Mesenchymal stem cell (in vitro differentiated cells and primary cell): ENCODE data around the gene MEOX1.
A peak's percentile ranks its signal among the peaks of the same experiment; 100 is the strongest.

Experiments
- DNase-seq: peaks from one replicate; pipeline ENCODE4 v3.0.0-alpha.2; 2013
- H2AFZ ChIP-seq: one replicate; pipeline ENCODE4 v1.6.1; 2013; ENCODE audit warnings: low read depth, mild to moderate bottlenecking, control low read depth, inconsistent platforms, low read length, moderate library complexity
- H2AK5ac ChIP-seq: 2 replicates; pipeline ENCODE4 v1.6.1; 2013; ENCODE audit warnings: low read length, moderate library complexity, mild to moderate bottlenecking, inconsistent platforms; ENCODE audit not compliant: severe bottlenecking
- H2BK120ac ChIP-seq: one replicate; pipeline ENCODE4 v1.6.1; 2013; ENCODE audit warnings: low read depth, mild to moderate bottlenecking, inconsistent platforms, low read length, moderate library complexity
- H2BK12ac ChIP-seq, 2 experiments: one replicate each; pipeline ENCODE4 v1.6.1; 2013; ENCODE audit warnings: inconsistent platforms in 2 of 2, low read length in 2 of 2, mild to moderate bottlenecking in 2 of 2, moderate library complexity in 2 of 2, control low read depth in 1 of 2
- H2BK15ac ChIP-seq: one replicate; pipeline ENCODE4 v1.6.1; 2013; ENCODE audit warnings: mild to moderate bottlenecking, low read depth, inconsistent platforms; ENCODE audit not compliant: poor library complexity, severe bottlenecking
- H2BK5ac ChIP-seq: 2 replicates; pipeline ENCODE4 v1.6.1; 2013; ENCODE audit warnings: low read depth, mild to moderate bottlenecking, low read length, control low read depth, inconsistent platforms; ENCODE audit not compliant: poor library complexity, severe bottlenecking
- H3K14ac ChIP-seq, 2 experiments: one replicate each; pipeline ENCODE4 v1.6.1; 2013; ENCODE audit warnings: inconsistent platforms in 2 of 2, low read length in 2 of 2, control low read depth in 1 of 2, mild to moderate bottlenecking in 1 of 2, moderate library complexity in 1 of 2
- H3K18ac ChIP-seq, 2 experiments: one replicate each; pipeline ENCODE4 v1.6.1; 2013; ENCODE audit warnings: inconsistent platforms in 2 of 2, low read length in 2 of 2, control low read depth in 1 of 2, low read depth in 1 of 2, mild to moderate bottlenecking in 1 of 2
- H3K23ac ChIP-seq, 2 experiments: one replicate each; pipeline ENCODE4 v1.6.1; 2013; ENCODE audit warnings: inconsistent platforms in 2 of 2, low read length in 2 of 2, mild to moderate bottlenecking in 2 of 2, moderate library complexity in 2 of 2, control low read depth in 1 of 2
- H3K27ac ChIP-seq: 2 replicates; pipeline ENCODE4 v1.5.1; 2013; ENCODE audit warnings: mild to moderate bottlenecking, moderate library complexity, low read length, control low read depth, inconsistent platforms; ENCODE audit not compliant: poor library complexity, severe bottlenecking
- H3K27me3 ChIP-seq, 2 experiments: 2 replicates each; pipeline versions ENCODE4 v1.6.1 to v1.7.0; 2013; ENCODE audit warnings: low read length in 2 of 2, mild to moderate bottlenecking in 2 of 2, moderate library complexity in 2 of 2, control low read depth in 1 of 2, inconsistent platforms in 1 of 2; ENCODE audit not compliant: control insufficient read depth in 1 of 2, insufficient read depth in 1 of 2
- H3K36me3 ChIP-seq, 2 experiments: 2 replicates each; pipeline versions ENCODE4 v1.6.1 to v1.7.0; 2013; ENCODE audit warnings: low read length in 2 of 2, control low read depth in 1 of 2, inconsistent platforms in 1 of 2, low read depth in 1 of 2, mild to moderate bottlenecking in 1 of 2; ENCODE audit not compliant: insufficient read depth in 2 of 2, control insufficient read depth in 1 of 2
- H3K4ac ChIP-seq, 2 experiments: one replicate each; pipeline ENCODE4 v1.6.1; 2013; ENCODE audit warnings: inconsistent platforms in 2 of 2, low read length in 2 of 2, mild to moderate bottlenecking in 2 of 2, moderate library complexity in 2 of 2, control low read depth in 1 of 2, low read depth in 1 of 2
- H3K4me1 ChIP-seq: 2 replicates; pipeline ENCODE4 v1.6.1; 2013; ENCODE audit warnings: low read depth, low read length, control low read depth; ENCODE audit not compliant: control insufficient read depth, insufficient read depth
- H3K4me2 ChIP-seq: 2 replicates; pipeline ENCODE4 v1.6.1; 2013; ENCODE audit warnings: low read length, mild to moderate bottlenecking, inconsistent platforms; ENCODE audit not compliant: poor library complexity, severe bottlenecking
- H3K4me3 ChIP-seq, 2 experiments: 2 replicates each; pipeline versions ENCODE4 v1.5.1 to v1.7.0; 2013; ENCODE audit warnings: low read length in 2 of 2, mild to moderate bottlenecking in 2 of 2, control low read depth in 1 of 2, low read depth in 1 of 2; ENCODE audit not compliant: insufficient read depth in 1 of 2
- H3K79me1 ChIP-seq: replicated peaks from 2 replicates; pipeline ENCODE4 v1.6.1; 2013; ENCODE audit warnings: mild to moderate bottlenecking, control low read depth, low read length, inconsistent platforms; ENCODE audit not compliant: poor library complexity, severe bottlenecking
- H3K9ac ChIP-seq: 2 replicates; pipeline ENCODE4 v1.7.0; 2013; ENCODE audit warnings: mild to moderate bottlenecking, low read length, moderate library complexity
- H3K9me3 ChIP-seq: 2 replicates; pipeline ENCODE4 v1.7.0; 2013; ENCODE audit warnings: mild to moderate bottlenecking, low read length; ENCODE audit not compliant: control insufficient read depth
- H4K8ac ChIP-seq: one replicate; pipeline ENCODE4 v1.6.1; 2013; ENCODE audit warnings: inconsistent platforms, mild to moderate bottlenecking, low read length, moderate library complexity
- H4K91ac ChIP-seq: one replicate; pipeline ENCODE4 v1.6.1; 2013; ENCODE audit warnings: mild to moderate bottlenecking, low read length, inconsistent platforms
- WGBS: methylation state at CpG from one replicate; pipeline ENCODE4 v1.1.7; 2013; ENCODE audit warnings: mixed read lengths; 5-methylcytosine and 5-hydroxymethylcytosine counted together

MEOX1 gene

GRCh38 chr17:43706235-43706634 lies 44.5 kb upstream of the MEOX1 start:
- no peak overlapping the region for H3K14ac ChIP-seq
- H3K27ac ChIP-seq, result no peak overlapping the region
- 90% methylated on average over 4 of the region's 5 CpGs for WGBS
- peaks cover 2% of the 10 kb centered on the region for H3K9me3 ChIP-seq
- no peak overlapping the region for H3K4ac ChIP-seq
- H3K4me1 ChIP-seq, result peaks cover 7% of the 10 kb centered on the region
- H3K23ac ChIP-seq, result no peak overlapping the region
- H2BK12ac ChIP-seq, result no peak overlapping the region
- no peak overlapping the region for H3K18ac ChIP-seq
- H3K4me3 ChIP-seq, result no peak overlapping the region
- H3K36me3 ChIP-seq, result no peaks in the 10 kb centered on the region
- no peak overlapping the region for H3K4me2 ChIP-seq
- no peak for DNase-seq
- H2BK15ac ChIP-seq, result no peak overlapping the region
- peaks cover 23 to 45% of the 10 kb centered on the region in 2 experiments for H3K27me3 ChIP-seq
- no peak overlapping the region for H4K8ac ChIP-seq
- H2AK5ac ChIP-seq, result no peak overlapping the region
- H4K91ac ChIP-seq, result no peak overlapping the region
- no peak overlapping the region for H2BK120ac ChIP-seq
- no peak overlapping the region for H2AFZ ChIP-seq
- no peak overlapping the region for H2BK5ac ChIP-seq
- no peak overlapping the region for H3K9ac ChIP-seq
- H3K79me1 ChIP-seq, result no peaks in the 10 kb centered on the region

DNA sequence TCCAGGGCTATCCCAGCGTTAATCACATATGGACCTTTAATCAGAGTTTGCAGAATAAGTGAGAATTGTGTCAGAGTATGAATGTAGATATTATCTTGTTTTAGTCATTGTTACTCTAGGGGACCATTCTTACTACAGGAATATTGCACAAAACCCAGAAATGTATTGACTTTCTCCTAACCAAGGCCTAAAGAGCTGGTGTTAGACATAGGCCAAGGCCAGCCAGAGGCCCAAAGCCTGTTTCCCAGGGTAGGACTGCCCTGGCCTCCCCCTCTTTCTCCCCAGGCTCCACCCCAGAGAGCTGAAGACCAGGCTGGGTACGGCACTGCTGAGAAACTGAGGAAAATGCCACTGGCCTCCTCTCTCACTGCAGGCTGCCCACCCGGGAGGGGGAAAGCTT lies 41.9 kb upstream of the MEOX1 start:
- Histone ChIP-seq H2BK15ac (no peak overlapping the region), H2BK12ac (no peak overlapping the region), H2AK5ac (no peak overlapping the region), H3K36me3 (no peaks in the 10 kb centered on the region), H3K23ac (no peak overlapping the region), H3K4ac (no peak overlapping the region), H3K27me3 (peaks cover 26 to 34% of the 10 kb centered on the region in 2 experiments), H2BK5ac (no peak overlapping the region), H3K4me2 (no peak overlapping the region), H2BK120ac (no peak overlapping the region), H3K14ac (no peak overlapping the region), H4K8ac (no peak overlapping the region), H3K79me1 (no peaks in the 10 kb centered on the region), H3K27ac (no peak overlapping the region), H4K91ac (no peak overlapping the region), H2AFZ (no peak overlapping the region), H3K9me3 (peaks cover 8% of the 10 kb centered on the region), H3K18ac (no peak overlapping the region), H3K4me3 (no peak overlapping the region), H3K4me1 (peaks cover 10% of the 10 kb centered on the region), H3K9ac (no peak overlapping the region)
- 91% methylated on average over 2 of the region's 3 CpGs for WGBS
- DNase-seq, result no peak

GRCh38 chr17:43702637-43703036 lies 40.9 kb upstream of the MEOX1 start:
- Histone ChIP-seq H2BK15ac (no peak overlapping the region), H2AK5ac (no peak overlapping the region), H3K4me2 (no peak overlapping the region), H3K18ac (no peak overlapping the region), H3K4ac (no peak overlapping the region), H4K91ac (no peak overlapping the region), H2BK120ac (no peak overlapping the region), H2BK5ac (no peak overlapping the region), H2AFZ (no peak overlapping the region), H3K14ac (no peak overlapping the region), H3K23ac (no peak overlapping the region), H3K4me1 (peaks cover 10% of the 10 kb centered on the region), H3K79me1 (no peaks in the 10 kb centered on the region), H3K9ac (no peak overlapping the region), H3K27me3 (peaks cover 34 to 40% of the 10 kb centered on the region in 2 experiments), H4K8ac (no peak overlapping the region), H3K27ac (no peak overlapping the region), H2BK12ac (no peak overlapping the region), H3K4me3 (no peak overlapping the region), H3K36me3 (no peaks in the 10 kb centered on the region), H3K9me3 (peaks cover 8% of the 10 kb centered on the region)
- WGBS, result 93% methylated on average over 4 of the region's 4 CpGs
- no peak for DNase-seq

DNA sequence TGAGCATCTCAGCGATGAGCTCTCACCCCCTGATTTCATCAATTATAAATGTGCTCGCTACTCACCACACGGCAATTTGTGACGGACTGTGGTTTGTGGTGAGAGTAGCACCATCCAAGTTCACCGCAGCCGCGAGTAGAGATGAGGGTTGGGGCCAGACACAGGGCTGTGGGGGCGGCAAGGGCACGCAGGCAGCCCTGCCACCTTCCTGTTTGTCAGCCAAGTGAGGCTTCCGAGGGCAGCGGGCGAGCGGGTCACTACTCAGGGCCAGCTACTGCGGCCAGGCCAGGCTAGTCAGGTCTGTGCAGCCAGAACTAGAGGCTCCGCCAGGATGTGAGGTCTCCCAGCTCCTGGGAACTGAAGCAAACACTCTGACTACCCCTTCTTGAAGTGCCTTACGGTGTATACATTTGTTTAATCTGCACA lies 39.6 kb upstream of the MEOX1 start:
- H4K8ac ChIP-seq, result no peak overlapping the region
- no peak overlapping the region for H2BK5ac ChIP-seq
- no peak overlapping the region for H2BK15ac ChIP-seq
- no peaks in the 10 kb centered on the region for H3K36me3 ChIP-seq
- peak overlapping the region; percentile 18 for H2AFZ ChIP-seq
- peak; percentile 84 for DNase-seq
- H3K4me2 ChIP-seq, result no peak overlapping the region
- H4K91ac ChIP-seq, result no peak overlapping the region
- H2BK120ac ChIP-seq, result no peak overlapping the region
- H3K14ac ChIP-seq, result no peak overlapping the region
- 56% methylated on average over 14 of the region's 16 CpGs for WGBS
- H2BK12ac ChIP-seq, result peak overlapping the region in 1 of 2 experiments; percentile 29
- H3K79me1 ChIP-seq, result no peaks in the 10 kb centered on the region
- no peak overlapping the region for H2AK5ac ChIP-seq
- peaks cover 8% of the 10 kb centered on the region for H3K9me3 ChIP-seq
- peaks cover 14% of the 10 kb centered on the region for H3K4me1 ChIP-seq
- H3K23ac ChIP-seq, result no peak overlapping the region
- no peak overlapping the region for H3K18ac ChIP-seq
- H3K27me3 ChIP-seq, result peaks cover 28 to 37% of the 10 kb centered on the region in 2 experiments
- H3K9ac ChIP-seq, result no peak overlapping the region
- H3K27ac ChIP-seq, result no peak overlapping the region
- H3K4ac ChIP-seq, result no peak overlapping the region
- H3K4me3 ChIP-seq, result no peak overlapping the region
